Stomach (tissue), 9 donors: ENCODE data around the gene BMP7. TPM values are rescaled to one million over a fixed set of nuclear protein-coding genes. Genes with fewer than 3 reads are reported as not detected.

Source experiments
- DNase-seq, 2 donors: peaks; one replicate each; pipeline versions ENCODE4 v3.0.0 to v3.0.0-alpha.2; 2013 to 2019
- H3K27ac ChIP-seq, 5 donors: fragments of 200-600 bp in 4 of 5; sonication (generic) in 4 of 5; one replicate each; pipeline ENCODE4 v1.5.1; 2013 to 2019; ENCODE audit warnings: mild to moderate bottlenecking in 1 of 5, moderate library complexity in 1 of 5
- H3K27me3 ChIP-seq, 3 donors: fragments of 200-600 bp; sonication (generic); one replicate each; pipeline ENCODE4 v1.5.1; 2017 to 2019; ENCODE audit warnings: mixed run types in 1 of 3
- H3K36me3 ChIP-seq, 4 donors: fragments of 200-600 bp; sonication (generic); 1 replicate in 3 of 4; 2 replicates in 1 of 4; pipeline ENCODE4 v1.5.1; 2016 to 2019
- H3K4me1 ChIP-seq, 4 donors: fragments of 200-600 bp; sonication (generic); one replicate each; pipeline ENCODE4 v1.5.1; 2016 to 2019
- H3K4me3 ChIP-seq, 4 donors: fragments of 200-600 bp; sonication (generic) in 3 of 4; one replicate each; pipeline ENCODE4 v1.5.1; 2016 to 2019; ENCODE audit warnings: mild to moderate bottlenecking in 1 of 4
- H3K9me3 ChIP-seq, 4 donors: fragments of 200-600 bp; sonication (generic); one replicate each; pipeline ENCODE4 v1.5.1; 2016 to 2019
- EP300 ChIP-seq: sonication (generic); formaldehyde crosslinking; IDR thresholded peaks from one replicate; pipeline ENCODE4 v1.6.1; 2017; ENCODE audit warnings: antibody characterized with exemption
- POLR2A ChIP-seq, 4 donors: fragments of 450-650 bp; IDR thresholded peaks; one replicate each; pipeline ENCODE4 v1.6.1; 2016; ENCODE audit warnings: antibody characterized with exemption in 4 of 4, control low read depth in 2 of 4, mild to moderate bottlenecking in 1 of 4, moderate library complexity in 1 of 4
- POLR2AphosphoS5 ChIP-seq, 3 donors: sonication (generic); formaldehyde crosslinking; IDR thresholded peaks; one replicate each; pipeline ENCODE4 v1.6.1; 2016; ENCODE audit warnings: antibody characterized with exemption in 3 of 3
- WGBS, 5 donors: extraction: QIAGEN DNeasy Blood & Tissue Kit in 3 of 5; methylation state at CpG; one replicate each; pipeline versions ENCODE4 v1.1.5 to v1.1.7; 2013 to 2018; 5-methylcytosine and 5-hydroxymethylcytosine counted together
- intact Hi-C: fragments of 100-400 bp; cut with DNase I; formaldehyde crosslinking; loops from one replicate; pipeline ENCODE4 v1.15.1; 2023; ENCODE audit warnings: low total_unique reads
- polyA plus RNA-seq, 3 donors: library from polyadenylated mRNA; stranded (reverse); fragments of 200-250 nt; gene quantifications; one replicate each; pipeline ENCODE4 v1.2.3, GENCODE V29; 2013
- total RNA-seq, 5 donors: library from RNA; depleted of rRNA; stranded (reverse); fragments of >200 nt; gene quantifications; one replicate each; pipeline versions ENCODE4 v1.1.0 to v1.2.3, GENCODE V29; 2014 to 2016
- TF ChIP-seq, protein P1 (sequence below), 7 experiments: fragments of 450-650 bp in 4 of 7; fragments of 200-600 bp in 3 of 7; sonication (generic) in 3 of 7; IDR thresholded peaks; one replicate each; pipeline ENCODE4 v1.5.1; 2016 to 2019; ENCODE audit warnings: antibody characterized with exemption in 7 of 7, control low read depth in 2 of 7, mild to moderate bottlenecking in 1 of 7
- donor health status: healthy with polysubstance abuse.
- donor health status: Bipolar disorder and iron deficiency.
- donor health status: healthy.

The BMP7 gene
- total and polyA plus RNA-seq, 8 donors = under 0.01 to 11.0 (median 2.4) TPM

DNA sequence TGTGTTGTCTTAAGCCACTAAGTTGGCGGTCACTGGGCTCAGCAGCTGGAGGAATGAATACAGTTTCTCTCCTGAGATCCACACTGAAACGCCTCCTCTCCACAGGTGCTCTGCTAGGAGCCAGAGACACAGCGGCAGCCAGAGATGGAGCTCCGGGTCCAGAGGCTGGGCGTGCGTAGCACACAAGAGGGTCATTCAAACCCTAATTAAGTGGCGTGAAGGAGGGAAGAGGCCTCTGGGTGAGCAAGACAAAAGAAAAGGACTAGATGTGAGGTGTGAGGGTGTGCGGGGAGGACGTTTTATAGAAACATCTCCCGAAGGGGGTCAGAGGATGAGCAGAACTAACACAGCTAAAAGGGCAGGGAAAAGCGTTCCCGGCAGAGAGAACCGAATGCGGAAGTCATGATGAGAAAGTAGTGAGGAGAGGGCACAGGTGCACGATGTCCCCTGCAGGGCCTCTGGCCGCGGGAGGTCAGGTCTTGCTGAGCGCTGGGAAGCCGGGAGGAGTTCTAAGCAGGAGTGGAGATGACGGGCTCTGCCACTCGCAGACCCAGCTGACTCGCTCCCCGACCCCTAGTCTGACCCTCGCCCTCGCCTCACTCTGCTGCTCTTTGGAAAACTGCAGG, 54.4 kb downstream of the BMP7 start:
- Histone ChIP-seq H3K36me3 (no peaks in the 10 kb centered on the region), H3K27ac (peak overlapping the region in 2 of 5 donors; percentile 36 to 42), H3K4me3 (no peak overlapping the region), H3K27me3 (peaks cover 0 to 8% (median 0%) of the 10 kb centered on the region in 3 donors), H3K4me1 (peaks cover 0 to 26% (median 17%) of the 10 kb centered on the region in 4 donors), H3K9me3 (peaks cover 0 to 6% (median 1%) of the 10 kb centered on the region in 4 donors)
- no peak for DNase-seq
- whole genome bisulfite sequencing, 5 donors = 74 to 85% (median 81%) methylated on average over 25 of the region's 25 CpGs
- TF ChIP-seq, protein P1, sequence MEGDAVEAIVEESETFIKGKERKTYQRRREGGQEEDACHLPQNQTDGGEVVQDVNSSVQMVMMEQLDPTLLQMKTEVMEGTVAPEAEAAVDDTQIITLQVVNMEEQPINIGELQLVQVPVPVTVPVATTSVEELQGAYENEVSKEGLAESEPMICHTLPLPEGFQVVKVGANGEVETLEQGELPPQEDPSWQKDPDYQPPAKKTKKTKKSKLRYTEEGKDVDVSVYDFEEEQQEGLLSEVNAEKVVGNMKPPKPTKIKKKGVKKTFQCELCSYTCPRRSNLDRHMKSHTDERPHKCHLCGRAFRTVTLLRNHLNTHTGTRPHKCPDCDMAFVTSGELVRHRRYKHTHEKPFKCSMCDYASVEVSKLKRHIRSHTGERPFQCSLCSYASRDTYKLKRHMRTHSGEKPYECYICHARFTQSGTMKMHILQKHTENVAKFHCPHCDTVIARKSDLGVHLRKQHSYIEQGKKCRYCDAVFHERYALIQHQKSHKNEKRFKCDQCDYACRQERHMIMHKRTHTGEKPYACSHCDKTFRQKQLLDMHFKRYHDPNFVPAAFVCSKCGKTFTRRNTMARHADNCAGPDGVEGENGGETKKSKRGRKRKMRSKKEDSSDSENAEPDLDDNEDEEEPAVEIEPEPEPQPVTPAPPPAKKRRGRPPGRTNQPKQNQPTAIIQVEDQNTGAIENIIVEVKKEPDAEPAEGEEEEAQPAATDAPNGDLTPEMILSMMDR (IDR thresholded peaks at IDR 0.05) = no peak
- TF ChIP-seq EP300 (no peak), POLR2AphosphoS5 (IDR thresholded peaks at IDR 0.05) (no peak), POLR2A (IDR thresholded peaks at IDR 0.05) (no peak)
- intact Hi-C loops = no loop called here

DNA sequence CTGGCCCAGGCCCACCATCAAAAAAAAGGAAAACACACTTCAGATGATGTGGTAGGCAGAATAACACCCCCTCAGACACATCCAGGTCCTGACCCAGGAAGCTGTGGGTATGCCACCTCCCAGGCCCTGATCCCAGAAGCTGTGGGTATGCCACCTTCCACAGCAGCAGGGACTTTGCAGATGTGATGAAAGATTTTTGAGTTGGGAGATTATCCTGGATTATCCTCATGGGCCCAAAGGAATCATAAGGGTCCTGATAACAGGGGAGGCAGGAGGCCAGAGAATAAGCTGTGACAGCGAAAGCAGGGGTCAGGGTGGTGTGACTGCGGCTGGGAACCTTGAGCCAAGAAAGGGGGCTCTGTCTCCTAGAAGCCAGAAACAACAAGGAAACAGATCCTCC, 55.0 kb downstream of the BMP7 start:
- Histone ChIP-seq H3K27ac (no peak overlapping the region), H3K36me3 (no peaks in the 10 kb centered on the region), H3K4me1 (peaks cover 0 to 26% (median 17%) of the 10 kb centered on the region in 4 donors), H3K27me3 (peaks cover 0 to 8% (median 0%) of the 10 kb centered on the region in 3 donors), H3K4me3 (no peak overlapping the region), H3K9me3 (peaks cover 0 to 10% (median 3%) of the 10 kb centered on the region in 4 donors)
- TF ChIP-seq POLR2AphosphoS5 (IDR thresholded peaks at IDR 0.05) = no peak
- no peak for TF ChIP-seq POLR2A (IDR thresholded peaks at IDR 0.05)
- TF ChIP-seq, protein P1 (IDR thresholded peaks at IDR 0.05) = no peak
- no peak for TF ChIP-seq EP300
- WGBS, 5 donors = 94 to 98% (median 97%) methylated on average over 2 of the region's 2 CpGs
- intact Hi-C loops = no loop called here
- no peak for DNase-seq

DNA sequence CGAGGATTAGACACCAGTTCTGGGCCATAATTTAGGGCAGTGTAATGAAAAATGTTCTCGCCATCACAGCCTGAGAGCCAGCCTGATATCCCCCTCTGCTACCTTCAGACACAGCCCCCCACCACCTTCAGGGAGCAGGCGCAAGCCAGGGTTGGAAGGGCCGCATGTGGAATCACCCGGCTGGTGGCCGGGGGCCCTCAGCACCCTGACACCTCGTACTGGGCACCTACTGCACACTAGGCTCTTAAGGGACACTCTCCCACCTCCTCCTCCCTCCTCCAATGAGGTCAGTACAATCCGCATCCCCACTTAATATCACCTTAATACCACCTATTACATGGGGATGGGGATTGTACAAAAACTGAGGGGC, 55.5 kb downstream of the BMP7 start:
- H3K9me3 ChIP-seq = peaks cover 0 to 10% (median 3%) of the 10 kb centered on the region in 4 donors
- H3K36me3 ChIP-seq = no peaks in the 10 kb centered on the region
- no peak overlapping the region for H3K27ac ChIP-seq
- no peak overlapping the region for H3K4me3 ChIP-seq
- intact Hi-C loops = no loop called here
- TF ChIP-seq EP300 = no peak
- TF ChIP-seq POLR2AphosphoS5 (IDR thresholded peaks at IDR 0.05) = no peak
- TF ChIP-seq, protein P1 (IDR thresholded peaks at IDR 0.05) = no peak
- no peak for TF ChIP-seq POLR2A (IDR thresholded peaks at IDR 0.05)
- DNase-seq = no peak
- H3K4me1 ChIP-seq = peaks cover 0 to 26% (median 17%) of the 10 kb centered on the region in 4 donors
- 86 to 98% (median 94%) methylated on average over 8 of the region's 8 CpGs for WGBS, 5 donors
- peaks cover 0 to 8% (median 0%) of the 10 kb centered on the region in 3 donors for H3K27me3 ChIP-seq

DNA sequence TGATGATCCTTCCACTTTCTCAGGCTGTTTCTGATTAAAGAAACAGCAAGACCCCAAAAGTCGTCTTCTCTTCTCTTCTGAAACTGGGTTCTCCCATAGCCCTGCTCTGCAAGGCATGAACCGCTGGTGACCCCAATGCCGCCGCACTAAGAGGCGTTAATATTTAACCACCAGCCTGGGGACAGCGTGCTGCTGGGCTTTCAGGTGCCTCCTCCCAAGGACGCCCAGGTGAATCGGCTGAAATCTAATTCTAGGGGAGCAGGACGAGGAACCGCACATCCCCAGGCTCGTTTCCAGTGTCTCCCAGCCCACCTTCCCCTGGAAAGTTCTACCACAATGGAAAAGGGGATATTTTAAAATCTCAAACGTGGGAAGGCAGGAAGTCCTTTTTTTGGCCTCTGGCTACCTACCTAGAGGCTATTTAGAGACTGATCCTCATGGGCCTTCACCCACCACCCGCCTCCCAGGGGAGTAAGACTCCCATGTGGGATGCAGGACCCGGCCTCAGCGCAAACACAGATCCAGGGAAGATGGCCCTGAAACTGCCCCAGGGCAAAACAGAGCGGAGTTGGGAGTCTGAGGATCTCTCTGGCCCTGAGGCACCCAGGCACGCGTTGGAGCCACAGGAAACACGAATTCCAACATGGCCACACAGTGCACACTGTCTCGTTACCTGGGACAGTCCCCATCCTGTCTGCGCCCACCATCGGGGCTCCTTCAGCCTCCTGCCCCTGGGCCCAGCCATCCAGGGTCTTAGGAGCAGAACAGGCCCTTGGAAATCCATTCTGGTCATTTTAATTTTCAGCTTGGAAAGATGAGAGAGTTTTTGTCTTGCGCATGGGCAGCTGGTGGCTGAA, 56.2 kb downstream of the BMP7 start:
- WGBS, 5 donors = 48 to 64% (median 53%) methylated on average over 23 of the region's 23 CpGs
- DNase-seq = peak; percentile 59 to 82

More for the DNA sequence above, 56.2 kb downstream of the BMP7 start:
- no peak overlapping the region for H3K27ac ChIP-seq
- H3K4me1 ChIP-seq = peaks cover 0 to 26% (median 17%) of the 10 kb centered on the region in 4 donors
- no peaks in the 10 kb centered on the region for H3K36me3 ChIP-seq
- no peak overlapping the region for H3K4me3 ChIP-seq
- intact Hi-C loops = no loop called here
- H3K27me3 ChIP-seq = peaks cover 0 to 8% (median 0%) of the 10 kb centered on the region in 3 donors
- no peak for TF ChIP-seq EP300
- no peak for TF ChIP-seq POLR2A (IDR thresholded peaks at IDR 0.05)
- TF ChIP-seq, protein P1 (IDR thresholded peaks at IDR 0.05) = no peak
- TF ChIP-seq POLR2AphosphoS5 (IDR thresholded peaks at IDR 0.05) = no peak
- peaks cover 0 to 10% (median 3%) of the 10 kb centered on the region in 4 donors for H3K9me3 ChIP-seq
